NOMO-1 treated with dmso at 0.1 percent for 144 hours (cell line): Measurements from ENCODE around the gene FGD4.
"Not testable (repeated sequence)": the region's sequence is repeated elsewhere in the genome, so short reads cannot be mapped to it uniquely, and the experiment has no call there.

Experiments
- DNase-seq: peaks from one replicate; lab custom pipeline; 2025; ENCODE audit not compliant: unreplicated experiment; lab: John Stamatoyannopoulos, UW

FGD4 gene

GRCh38 chr12:32489070-32489469 lies 89.7 kb downstream of the FGD4 start:
- DNase-seq: no peak

GRCh38 chr12:32490801-32491200 lies 91.4 kb downstream of the FGD4 start:
- DNase-seq: no peak

GRCh38 chr12:32493282-32493681 lies 93.9 kb downstream of the FGD4 start:
- DNase-seq: no peak

GRCh38 chr12:32494656-32495055 lies 95.3 kb downstream of the FGD4 start:
- no peak for DNase-seq

- DNase-seq: no peak
Observed at GRCh38 chr12:32496946-32497345, 97.6 kb downstream of the FGD4 start.

GRCh38 chr12:32497864-32498263 lies 98.5 kb downstream of the FGD4 start:
- peak; percentile 27 for DNase-seq

GRCh38 chr12:32499048-32499447 lies 99.7 kb downstream of the FGD4 start:
- DNase-seq: no peak

- no peak for DNase-seq
Observed at GRCh38 chr12:32501835-32502333, 102.5 kb downstream of the FGD4 start.

- peak; percentile 32 for DNase-seq
Observed at GRCh38 chr12:32502693-32503502, 103.5 kb downstream of the FGD4 start.

GRCh38 chr12:32503730-32504129 lies 104.4 kb downstream of the FGD4 start:
- DNase-seq: no peak

GRCh38 chr12:32504591-32504990 lies 105.2 kb downstream of the FGD4 start:
- no peak for DNase-seq

GRCh38 chr12:32505067-32505945 lies 105.9 kb downstream of the FGD4 start:
- no peak for DNase-seq

GRCh38 chr12:32507096-32507941 lies 108.0 kb downstream of the FGD4 start:
- DNase-seq: not testable (repeated sequence)

- DNase-seq: no peak
Observed at GRCh38 chr12:32507942-32508320, 108.6 kb downstream of the FGD4 start.

GRCh38 chr12:32508626-32509025 lies 109.3 kb downstream of the FGD4 start:
- no peak for DNase-seq

- no peak for DNase-seq
Observed at GRCh38 chr12:32509328-32510091, 110.2 kb downstream of the FGD4 start.

GRCh38 chr12:32511976-32512375 lies 112.6 kb downstream of the FGD4 start:
- DNase-seq: not testable (repeated sequence)

GRCh38 chr12:32512379-32512778 lies 113.0 kb downstream of the FGD4 start:
- no peak for DNase-seq

GRCh38 chr12:32512910-32513309 lies 113.6 kb downstream of the FGD4 start:
- DNase-seq: no peak
